WI38 (cell line): ENCODE results near the gene ZNF354C.

Experiments
- H3K4me3 ChIP-seq: 2 replicates; pipeline ENCODE4 v1.5.1; 2011; ENCODE audit warnings: low read depth, mild to moderate bottlenecking, control low read depth, low read length
- TF ChIP-seq, protein P1 (sequence below): IDR thresholded peaks from 2 replicates; pipeline ENCODE4 v1.5.1; 2012; ENCODE audit warnings: low read depth, mild to moderate bottlenecking, control low read depth, low read length

The ZNF354C gene

DNA sequence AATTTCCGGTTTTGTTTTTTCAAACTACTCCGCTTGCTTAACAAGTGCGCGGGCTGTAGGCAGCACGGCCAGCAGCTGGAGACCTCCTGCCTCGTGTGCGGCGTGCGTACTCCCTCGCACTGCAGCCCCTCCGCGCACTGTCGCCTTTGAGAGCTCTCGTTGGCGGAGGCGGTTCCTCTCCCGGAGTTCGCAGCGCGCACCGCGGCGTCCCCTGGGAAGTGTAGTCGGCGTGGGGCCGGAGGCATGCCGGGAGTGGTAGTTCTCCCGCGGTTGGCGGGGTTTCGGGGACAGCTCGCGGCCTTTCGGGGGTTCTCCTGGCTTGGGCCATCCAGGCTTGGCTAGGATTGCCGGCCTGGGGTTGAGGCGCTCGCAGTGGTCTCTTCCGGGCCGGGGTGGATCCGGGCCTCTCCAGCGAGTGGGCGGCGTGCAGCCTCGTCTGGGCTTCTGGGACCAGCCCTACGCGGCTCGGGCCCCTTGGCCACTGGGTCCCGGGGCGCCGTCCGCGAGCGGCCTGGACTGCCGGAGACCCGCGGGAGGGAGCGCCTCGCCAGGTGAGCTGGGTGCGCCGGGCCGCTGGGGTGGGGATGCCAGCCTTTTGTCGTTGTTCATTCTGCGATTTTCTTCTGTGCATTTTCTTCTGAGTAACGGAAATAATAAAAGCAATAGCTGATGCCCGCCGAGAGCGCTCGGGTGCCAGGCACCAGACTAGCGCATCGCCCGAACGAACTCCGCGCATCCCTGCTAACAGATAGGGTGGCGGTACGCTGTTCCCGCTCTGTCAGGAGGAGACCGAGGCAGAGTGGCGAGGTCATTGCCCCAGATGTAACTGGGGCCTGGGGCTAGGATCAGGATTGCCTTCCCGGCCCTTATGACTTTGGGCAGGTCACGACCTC is at the start of gene ZNF354C:
TSS of gene ZNF354C (plus strand) at position 258 of the 893 bp plus-strand sequence. CDS start 1,696 bp downstream, outside the sequence.
- H3K4me3 ChIP-seq = peak within 1 kb of the TSS; percentile 84
- TF ChIP-seq, protein P1, sequence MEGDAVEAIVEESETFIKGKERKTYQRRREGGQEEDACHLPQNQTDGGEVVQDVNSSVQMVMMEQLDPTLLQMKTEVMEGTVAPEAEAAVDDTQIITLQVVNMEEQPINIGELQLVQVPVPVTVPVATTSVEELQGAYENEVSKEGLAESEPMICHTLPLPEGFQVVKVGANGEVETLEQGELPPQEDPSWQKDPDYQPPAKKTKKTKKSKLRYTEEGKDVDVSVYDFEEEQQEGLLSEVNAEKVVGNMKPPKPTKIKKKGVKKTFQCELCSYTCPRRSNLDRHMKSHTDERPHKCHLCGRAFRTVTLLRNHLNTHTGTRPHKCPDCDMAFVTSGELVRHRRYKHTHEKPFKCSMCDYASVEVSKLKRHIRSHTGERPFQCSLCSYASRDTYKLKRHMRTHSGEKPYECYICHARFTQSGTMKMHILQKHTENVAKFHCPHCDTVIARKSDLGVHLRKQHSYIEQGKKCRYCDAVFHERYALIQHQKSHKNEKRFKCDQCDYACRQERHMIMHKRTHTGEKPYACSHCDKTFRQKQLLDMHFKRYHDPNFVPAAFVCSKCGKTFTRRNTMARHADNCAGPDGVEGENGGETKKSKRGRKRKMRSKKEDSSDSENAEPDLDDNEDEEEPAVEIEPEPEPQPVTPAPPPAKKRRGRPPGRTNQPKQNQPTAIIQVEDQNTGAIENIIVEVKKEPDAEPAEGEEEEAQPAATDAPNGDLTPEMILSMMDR = no peak

DNA sequence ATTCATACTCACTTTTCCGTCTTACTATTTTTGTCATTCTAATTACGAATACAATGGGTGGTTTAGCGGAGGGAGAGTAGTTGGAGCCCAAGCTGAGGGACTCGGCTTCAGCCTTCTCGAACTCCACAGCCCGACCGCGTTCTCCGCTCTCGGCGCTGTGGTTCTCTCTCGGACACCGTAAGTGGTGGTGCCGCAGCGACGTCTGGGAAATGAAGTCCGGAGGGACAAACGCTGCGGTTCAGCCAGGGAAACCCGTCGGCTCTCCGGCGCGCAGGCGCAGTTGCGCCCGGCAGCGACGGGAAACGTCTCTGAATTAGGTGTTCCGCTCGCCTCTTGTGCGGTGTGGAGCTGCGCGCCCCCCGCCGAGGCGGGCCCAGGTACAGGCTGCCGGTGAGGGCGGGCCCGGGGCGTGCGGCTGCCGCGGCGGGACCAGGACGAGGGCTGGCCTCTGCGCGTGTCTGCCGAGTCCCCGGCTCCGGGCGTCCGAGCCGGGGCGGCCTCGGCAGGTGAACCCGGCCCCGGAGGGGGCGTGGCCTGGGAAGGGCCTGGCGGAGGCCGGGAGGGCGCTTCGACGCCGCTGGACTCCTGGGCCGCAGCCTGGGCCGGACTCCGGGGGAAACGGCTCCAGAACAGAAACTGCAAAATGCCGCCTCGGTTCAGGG is 36.5 kb upstream of the ZNF354C start, which contains the start of gene ZNF879:
TSS of gene ZNF879 (plus strand) at position 277 of the 662 bp plus-strand sequence. CDS start 1,201 bp downstream, outside the sequence.
- TF ChIP-seq, protein P1 = no peak

DNA sequence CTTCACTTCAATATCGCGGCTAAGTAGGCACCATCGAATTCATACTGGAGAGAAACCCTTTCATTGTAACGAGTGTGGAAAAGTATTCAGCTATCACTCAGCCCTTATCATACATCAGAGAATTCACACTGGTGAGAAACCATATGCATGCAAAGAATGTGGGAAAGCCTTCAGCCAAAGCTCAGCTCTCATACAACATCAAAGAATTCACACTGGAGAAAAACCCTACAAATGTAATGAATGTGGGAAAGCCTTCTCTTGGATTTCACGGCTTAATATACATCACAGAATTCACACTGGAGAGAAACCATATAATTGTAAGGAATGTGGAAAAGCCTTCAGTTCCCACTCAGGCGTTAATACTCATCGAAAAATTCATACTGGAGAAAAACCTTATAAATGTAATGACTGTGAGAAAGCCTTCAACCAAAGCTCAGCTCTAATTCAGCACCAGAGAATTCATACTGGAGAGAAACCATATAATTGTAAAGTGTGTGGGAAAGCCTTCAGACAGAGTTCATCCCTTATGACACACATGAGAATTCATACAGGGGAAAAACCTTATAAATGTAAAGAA is 27.1 kb upstream of the ZNF354C start:
- no peak overlapping the region for H3K4me3 ChIP-seq
- TF ChIP-seq, protein P1 = no peak

More for the DNA sequence above, 36.5 kb upstream of the ZNF354C start, which contains the start of gene ZNF879:
- peak within 1 kb of the TSS; percentile 70 for H3K4me3 ChIP-seq

DNA sequence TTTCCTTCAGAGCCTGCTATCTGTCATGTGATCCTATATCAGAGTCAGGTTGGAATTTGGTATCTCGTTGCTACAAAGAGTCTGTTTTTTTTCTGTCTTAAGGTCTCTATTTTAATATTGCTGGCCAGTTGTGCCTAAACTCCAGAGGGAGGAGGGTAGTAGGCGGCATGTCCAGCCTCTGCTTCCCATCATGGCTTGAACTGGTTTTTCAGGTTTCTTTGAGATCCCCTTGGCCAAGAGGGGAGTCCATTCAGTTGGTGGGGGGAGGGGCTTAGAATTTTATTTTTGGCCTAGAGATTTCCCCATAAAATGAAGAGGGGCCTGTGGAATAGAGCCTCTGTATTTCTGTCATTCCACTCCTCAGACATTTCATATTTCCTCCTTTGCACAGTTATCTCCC is 15.4 kb upstream of the ZNF354C start:
- TF ChIP-seq, protein P1 = no peak
- no peak overlapping the region for H3K4me3 ChIP-seq

DNA sequence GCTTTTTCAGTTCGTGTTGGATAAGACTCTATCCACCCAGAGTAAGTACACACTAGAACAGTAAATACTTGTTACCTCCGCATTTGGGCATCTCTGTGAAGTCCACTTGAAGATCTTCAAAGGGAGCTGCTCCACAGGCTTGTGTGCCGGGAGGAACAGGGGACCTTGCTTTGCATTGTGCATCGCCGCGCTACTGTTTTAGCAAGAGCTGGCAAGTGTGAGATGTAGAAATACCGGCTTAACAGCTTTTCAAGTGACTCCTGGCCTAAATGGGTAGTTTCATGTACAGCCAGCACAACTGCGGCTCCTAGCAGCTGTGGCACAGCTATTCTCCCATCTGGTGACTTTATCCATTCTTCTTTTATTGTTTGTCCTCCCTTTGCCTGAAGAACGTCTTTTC is 8.4 kb upstream of the ZNF354C start:
- H3K4me3 ChIP-seq = no peak overlapping the region
- TF ChIP-seq, protein P1 = no peak

DNA sequence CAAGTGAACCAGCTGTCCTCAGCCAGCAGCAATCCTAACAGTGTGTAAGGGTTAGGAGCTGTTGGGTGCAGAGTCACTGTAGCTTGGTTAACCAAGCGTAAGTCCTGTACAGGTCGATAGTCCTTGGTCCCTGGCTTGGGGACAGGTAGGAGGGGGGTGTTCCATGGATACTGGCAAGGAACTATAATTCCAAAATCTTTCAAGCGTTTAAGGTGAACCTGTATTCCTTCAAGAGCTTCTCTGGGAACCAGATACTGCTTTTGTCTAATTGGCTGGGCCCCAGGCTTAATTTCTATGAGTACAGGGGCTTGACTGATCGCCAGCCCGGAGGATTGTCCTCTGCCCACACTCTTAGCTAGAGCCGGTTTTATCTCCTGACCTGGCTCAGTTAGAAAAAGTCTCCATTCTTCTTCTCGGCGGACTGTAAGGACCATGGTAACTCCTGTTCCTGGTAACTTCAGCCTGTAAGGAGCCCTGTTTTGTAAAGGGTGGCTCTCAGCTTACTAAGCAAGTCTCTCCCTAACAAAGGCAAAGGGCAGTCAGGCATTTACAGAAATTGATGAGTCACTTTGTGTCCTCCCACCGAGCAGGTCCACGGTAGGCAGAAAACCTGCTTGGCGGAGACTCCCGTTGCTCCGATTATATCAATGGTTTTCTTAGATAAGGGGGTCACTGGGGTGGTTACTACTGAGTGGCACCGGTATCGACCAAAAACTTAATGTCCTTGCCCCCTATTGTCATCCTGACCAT is 6.0 kb upstream of the ZNF354C start:
- H3K4me3 ChIP-seq = no peak overlapping the region
- TF ChIP-seq, protein P1 = no peak
